SK-N-SH treated with all-trans-retinoic acid at 6 μM for 48 hours (cell line): ENCODE results near the gene VWF.

Experiments
- ATAC-seq: fragments of 200-7000 bp; cut with Tn5 transposase; 3 replicates; pipeline ENCODE4 v1.9.1; 2020; ENCODE audit warnings: mild to moderate bottlenecking, moderate library complexity
- ARNTL ChIP-seq: fragments of 450-650 bp; formaldehyde crosslinking; IDR thresholded peaks from 2 replicates; pipeline ENCODE4 v1.5.0; 2020; ENCODE audit warnings: low read depth, mild to moderate bottlenecking, moderate library complexity, borderline replicate concordance
- CREB5 ChIP-seq: fragments of 250-450 bp; sonication (Bioruptor Pico); IDR thresholded peaks from 2 replicates; pipeline ENCODE4 v1.5.1; 2020; ENCODE audit warnings: low read depth, mild to moderate bottlenecking, moderate library complexity
- ESRRG ChIP-seq: fragments of 250-450 bp; sonication (Bioruptor Pico); IDR thresholded peaks from 2 replicates; pipeline ENCODE4 v1.6.1; 2021; ENCODE audit warnings: mild to moderate bottlenecking
- GLIS3 ChIP-seq: fragments of 250-450 bp; sonication (Bioruptor Pico); IDR thresholded peaks from 2 replicates; pipeline ENCODE4 v1.5.0; 2020; ENCODE audit warnings: mild to moderate bottlenecking, moderate library complexity
- ISL1 ChIP-seq: fragments of 250-450 bp; sonication (Bioruptor Pico); IDR thresholded peaks from 2 replicates; pipeline ENCODE4 v2.1.2; 2022; ENCODE audit warnings: mild to moderate bottlenecking, moderate library complexity
- OSR1 ChIP-seq: fragments of 250-450 bp; sonication (Bioruptor Pico); IDR thresholded peaks from 2 replicates; pipeline ENCODE4 v1.8.0; 2022; ENCODE audit warnings: moderate library complexity, mild to moderate bottlenecking, inconsistent platforms
- PPARA ChIP-seq: fragments of 250-450 bp; sonication (Bioruptor Pico); IDR thresholded peaks from 2 replicates; pipeline ENCODE4 v1.5.0; 2020; ENCODE audit warnings: mild to moderate bottlenecking, borderline replicate concordance
- RARB ChIP-seq: fragments of 250-450 bp; sonication (Bioruptor Pico); IDR thresholded peaks from 2 replicates; pipeline ENCODE4 v1.8.0; 2021; ENCODE audit warnings: mild to moderate bottlenecking, moderate library complexity
- SNAI2 ChIP-seq: fragments of 250-450 bp; sonication (Bioruptor Pico); IDR thresholded peaks from 2 replicates; pipeline ENCODE4 v1.5.0; 2020; ENCODE audit warnings: mild to moderate bottlenecking, moderate library complexity
- TCF4 ChIP-seq: fragments of 250-450 bp; sonication (Bioruptor Pico); IDR thresholded peaks from 2 replicates; pipeline ENCODE4 v1.8.0; 2021; ENCODE audit warnings: mild to moderate bottlenecking, moderate library complexity, borderline replicate concordance
- TSHZ2 ChIP-seq: fragments of 250-450 bp; sonication (Bioruptor Pico); IDR thresholded peaks from 2 replicates; pipeline ENCODE4 v1.5.0; 2020; ENCODE audit warnings: mild to moderate bottlenecking, moderate library complexity
- ZFP3 ChIP-seq: fragments of 250-450 bp; sonication (Bioruptor Pico); IDR thresholded peaks from 2 replicates; pipeline ENCODE4 v1.5.0; 2020; ENCODE audit warnings: mild to moderate bottlenecking, moderate library complexity
- ZFP30 ChIP-seq: fragments of 450-650 bp; formaldehyde crosslinking; IDR thresholded peaks from 2 replicates; pipeline ENCODE4 v1.5.0; 2022; ENCODE audit warnings: mild to moderate bottlenecking, moderate library complexity
- ZNF70 ChIP-seq: fragments of 450-650 bp; formaldehyde crosslinking; IDR thresholded peaks from 2 replicates; pipeline ENCODE4 v1.5.0; 2020; ENCODE audit warnings: mild to moderate bottlenecking, moderate library complexity
- ZNF8 ChIP-seq: fragments of 450-650 bp; formaldehyde crosslinking; IDR thresholded peaks from 2 replicates; pipeline ENCODE4 v1.5.0; 2020; ENCODE audit warnings: mild to moderate bottlenecking, moderate library complexity
- TF ChIP-seq, protein P1 (sequence below): fragments of 250-450 bp; sonication (Bioruptor Pico); IDR thresholded peaks from 2 replicates; pipeline ENCODE4 v1.8.0; 2021; ENCODE audit warnings: low read depth, mild to moderate bottlenecking, moderate library complexity, borderline replicate concordance
- TF ChIP-seq, protein P2 (sequence below): fragments of 250-450 bp; sonication (Bioruptor Pico); IDR thresholded peaks from 2 replicates; pipeline ENCODE4 v1.5.1; 2021; ENCODE audit warnings: mild to moderate bottlenecking, moderate library complexity

VWF gene

GRCh38 chr12:5972387-5972786 lies 152.1 kb downstream of the VWF start:
- ATAC-seq = no peak
- TF ChIP-seq, protein P1, sequence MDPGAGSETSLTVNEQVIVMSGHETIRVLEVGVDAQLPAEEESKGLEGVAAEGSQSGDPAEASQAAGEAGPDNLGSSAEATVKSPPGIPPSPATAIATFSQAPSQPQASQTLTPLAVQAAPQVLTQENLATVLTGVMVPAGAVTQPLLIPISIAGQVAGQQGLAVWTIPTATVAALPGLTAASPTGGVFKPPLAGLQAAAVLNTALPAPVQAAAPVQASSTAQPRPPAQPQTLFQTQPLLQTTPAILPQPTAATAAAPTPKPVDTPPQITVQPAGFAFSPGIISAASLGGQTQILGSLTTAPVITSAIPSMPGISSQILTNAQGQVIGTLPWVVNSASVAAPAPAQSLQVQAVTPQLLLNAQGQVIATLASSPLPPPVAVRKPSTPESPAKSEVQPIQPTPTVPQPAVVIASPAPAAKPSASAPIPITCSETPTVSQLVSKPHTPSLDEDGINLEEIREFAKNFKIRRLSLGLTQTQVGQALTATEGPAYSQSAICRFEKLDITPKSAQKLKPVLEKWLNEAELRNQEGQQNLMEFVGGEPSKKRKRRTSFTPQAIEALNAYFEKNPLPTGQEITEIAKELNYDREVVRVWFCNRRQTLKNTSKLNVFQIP (CRISPR knock-in tag) = no peak
- TF ChIP-seq SNAI2 (CRISPR knock-in tag) = no peak

GRCh38 chr12:5971194-5971850 lies 153.1 kb downstream of the VWF start:
- no peak for TF ChIP-seq SNAI2 (CRISPR knock-in tag)
- no peak for TF ChIP-seq ZNF70 (CRISPR knock-in tag)
- no peak for TF ChIP-seq TCF4 (CRISPR knock-in tag)
- TF ChIP-seq, protein P2, sequence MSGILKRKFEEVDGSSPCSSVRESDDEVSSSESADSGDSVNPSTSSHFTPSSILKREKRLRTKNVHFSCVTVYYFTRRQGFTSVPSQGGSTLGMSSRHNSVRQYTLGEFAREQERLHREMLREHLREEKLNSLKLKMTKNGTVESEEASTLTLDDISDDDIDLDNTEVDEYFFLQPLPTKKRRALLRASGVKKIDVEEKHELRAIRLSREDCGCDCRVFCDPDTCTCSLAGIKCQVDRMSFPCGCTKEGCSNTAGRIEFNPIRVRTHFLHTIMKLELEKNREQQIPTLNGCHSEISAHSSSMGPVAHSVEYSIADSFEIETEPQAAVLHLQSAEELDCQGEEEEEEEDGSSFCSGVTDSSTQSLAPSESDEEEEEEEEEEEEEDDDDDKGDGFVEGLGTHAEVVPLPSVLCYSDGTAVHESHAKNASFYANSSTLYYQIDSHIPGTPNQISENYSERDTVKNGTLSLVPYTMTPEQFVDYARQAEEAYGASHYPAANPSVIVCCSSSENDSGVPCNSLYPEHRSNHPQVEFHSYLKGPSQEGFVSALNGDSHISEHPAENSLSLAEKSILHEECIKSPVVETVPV (CRISPR knock-in tag) = no peak
- no peak for TF ChIP-seq ISL1
- no peak for TF ChIP-seq ZFP3 (CRISPR knock-in tag)
- no peak for TF ChIP-seq ZFP30
- TF ChIP-seq ZNF8 (CRISPR knock-in tag) = no peak
- no peak for TF ChIP-seq OSR1 (CRISPR knock-in tag)
- ATAC-seq = no peak

- TF ChIP-seq ZFP3 (CRISPR knock-in tag) (no peak), ARNTL (no peak), TSHZ2 (no peak), ZNF8 (CRISPR knock-in tag) (no peak), GLIS3 (CRISPR knock-in tag) (no peak), CREB5 (CRISPR knock-in tag) (no peak), RARB (no peak), PPARA (no peak)
- TF ChIP-seq, all 23 proteins: peak for 0
- no peak for ATAC-seq
These were observed 154.3 kb downstream of the VWF start for GRCh38 chr12:5969974-5970690.

GRCh38 chr12:5969156-5969973 lies 155.1 kb downstream of the VWF start:
- ATAC-seq = no peak

More at GRCh38 chr12:5969156-5969973, 155.1 kb downstream of the VWF start:
- TF ChIP-seq OSR1 (CRISPR knock-in tag) (no peak), RARB (no peak), ZNF8 (CRISPR knock-in tag) (no peak), TCF4 (CRISPR knock-in tag) (no peak), TSHZ2 (no peak), ESRRG (CRISPR knock-in tag) (no peak), PPARA (no peak), SNAI2 (CRISPR knock-in tag) (no peak), ZFP30 (no peak)
- TF ChIP-seq, protein P2 (CRISPR knock-in tag) = no peak
